Esophagus (tissue), 2 donors: Measurements from ENCODE around the gene DSCAM. TPM values are rescaled to one million over a fixed set of nuclear protein-coding genes. Genes with fewer than 3 reads are reported as not detected.
"Not testable (repeated sequence)": the region's sequence is repeated elsewhere in the genome, so short reads cannot be mapped to it uniquely, and the experiment has no call there.

ENCODE experiments used
- H3K27ac ChIP-seq, 2 donors: one replicate each; pipeline ENCODE4 v1.5.1; 2013; ENCODE audit warnings: low read depth in 2 of 2, mild to moderate bottlenecking in 2 of 2, inconsistent platforms in 1 of 2, low read length in 1 of 2, moderate library complexity in 1 of 2
- H3K27me3 ChIP-seq, 2 donors: one replicate each; pipeline ENCODE4 v1.6.1; 2013; ENCODE audit warnings: low read length in 2 of 2, control low read depth in 1 of 2, mild to moderate bottlenecking in 1 of 2; ENCODE audit not compliant: insufficient read depth in 2 of 2, control insufficient read depth in 1 of 2
- H3K36me3 ChIP-seq, 2 donors: one replicate each; pipeline ENCODE4 v1.6.1; 2013; ENCODE audit warnings: low read length in 1 of 2; ENCODE audit not compliant: control insufficient read depth in 2 of 2, insufficient read depth in 2 of 2
- H3K4me1 ChIP-seq, 2 donors: one replicate each; pipeline ENCODE4 v1.6.1; 2013; ENCODE audit warnings: low read length in 1 of 2; ENCODE audit not compliant: control insufficient read depth in 2 of 2, insufficient read depth in 2 of 2
- H3K4me3 ChIP-seq, 2 donors: one replicate each; pipeline ENCODE4 v1.5.1; 2013; ENCODE audit warnings: low read length in 2 of 2, mild to moderate bottlenecking in 2 of 2, low read depth in 1 of 2, moderate library complexity in 1 of 2
- H3K9me3 ChIP-seq, 2 donors: one replicate each; pipeline ENCODE4 v1.6.1; 2013; ENCODE audit warnings: mild to moderate bottlenecking in 2 of 2, low read depth in 1 of 2, low read length in 1 of 2, moderate library complexity in 1 of 2; ENCODE audit not compliant: control insufficient read depth in 2 of 2, insufficient read depth in 1 of 2
- WGBS, 2 donors: extraction: QIAGEN DNeasy Blood & Tissue Kit; methylation state at CpG; one replicate each; pipeline ENCODE4 v1.1.7; 2013; 5-methylcytosine and 5-hydroxymethylcytosine counted together
- polyA plus RNA-seq, 2 donors: library from polyadenylated mRNA; stranded (reverse); fragments of 200-250 nt; gene quantifications; one replicate each; pipeline ENCODE4 v1.2.3, GENCODE V29; 2013
- donor health status: healthy with polysubstance abuse.
- donor health status: Bipolar disorder and iron deficiency.

Gene DSCAM
- polyA plus RNA-seq, 2 donors, result under 0.01 TPM; not detected in 1

- Histone ChIP-seq H3K27ac (peak overlapping the region in 1 of 2 donors; percentile 44), H3K4me3 (no peak overlapping the region), H3K27me3 (no peaks in the 10 kb centered on the region), H3K9me3 (peaks cover 0 to 3% of the 10 kb centered on the region in 2 donors), H3K4me1 (peaks cover 0 to 2% of the 10 kb centered on the region in 2 donors), H3K36me3 (no peaks in the 10 kb centered on the region)
- WGBS, 2 donors, result 88% methylated on average over 11 of the region's 11 CpGs
These were observed 795.2 kb downstream of the DSCAM start for GRCh38 chr21:40051801-40052200.

GRCh38 chr21:40049931-40050290 lies 797.0 kb downstream of the DSCAM start:
- Histone ChIP-seq H3K4me3 (no peak overlapping the region), H3K9me3 (peaks cover 0 to 3% of the 10 kb centered on the region in 2 donors), H3K27me3 (no peaks in the 10 kb centered on the region), H3K4me1 (peaks cover 0 to 2% of the 10 kb centered on the region in 2 donors), H3K36me3 (no peaks in the 10 kb centered on the region), H3K27ac (peak overlapping the region in 1 of 2 donors; percentile 19)
- WGBS, 2 donors, result 51 to 52% methylated on average over 7 of the region's 7 CpGs

- Histone ChIP-seq H3K4me3 (no peak overlapping the region), H3K27me3 (no peaks in the 10 kb centered on the region), H3K27ac (peak overlapping the region; percentile 19 to 62), H3K36me3 (no peaks in the 10 kb centered on the region), H3K9me3 (peaks cover 0 to 3% of the 10 kb centered on the region in 2 donors), H3K4me1 (peaks cover 0 to 2% of the 10 kb centered on the region in 2 donors)
- 48 to 53% methylated on average over 10 of the region's 10 CpGs for WGBS, 2 donors
These were observed 797.7 kb downstream of the DSCAM start for GRCh38 chr21:40049031-40049930.

GRCh38 chr21:40047993-40048730 lies 798.8 kb downstream of the DSCAM start:
- no peaks in the 10 kb centered on the region for H3K4me1 ChIP-seq
- no peaks in the 10 kb centered on the region for H3K27me3 ChIP-seq
- H3K27ac ChIP-seq, result peak overlapping the region; percentile 15 to 61
- H3K9me3 ChIP-seq, result peaks cover 0 to 3% of the 10 kb centered on the region in 2 donors
- no peaks in the 10 kb centered on the region for H3K36me3 ChIP-seq
- H3K4me3 ChIP-seq, result no peak overlapping the region
- WGBS, 2 donors, result 30 to 47% methylated on average over 5 of the region's 5 CpGs

GRCh38 chr21:40047211-40047610 lies 799.7 kb downstream of the DSCAM start:
- Histone ChIP-seq H3K36me3 (no peaks in the 10 kb centered on the region), H3K4me3 (no peak overlapping the region), H3K27me3 (no peaks in the 10 kb centered on the region), H3K4me1 (no peaks in the 10 kb centered on the region), H3K27ac (no peak overlapping the region), H3K9me3 (peaks cover 3 to 4% of the 10 kb centered on the region in 2 donors)
- WGBS, 2 donors, result 22 to 27% methylated on average over 2 of the region's 2 CpGs

- Histone ChIP-seq H3K4me3 (no peak overlapping the region), H3K27ac (no peak overlapping the region), H3K27me3 (no peaks in the 10 kb centered on the region), H3K9me3 (peaks cover 0 to 5% of the 10 kb centered on the region in 2 donors), H3K36me3 (no peaks in the 10 kb centered on the region), H3K4me1 (no peaks in the 10 kb centered on the region)
- 95 to 96% methylated on average over 12 of the region's 12 CpGs for WGBS, 2 donors
These were observed 803.1 kb downstream of the DSCAM start for GRCh38 chr21:40043866-40044265.

- H3K27ac ChIP-seq, result no peak overlapping the region
- no peak overlapping the region for H3K4me3 ChIP-seq
- no peaks in the 10 kb centered on the region for H3K36me3 ChIP-seq
- H3K9me3 ChIP-seq, result peaks cover 0 to 5% of the 10 kb centered on the region in 2 donors
- H3K4me1 ChIP-seq, result no peaks in the 10 kb centered on the region
- WGBS, 2 donors, result 57 to 70% methylated on average over 4 of the region's 4 CpGs
- no peaks in the 10 kb centered on the region for H3K27me3 ChIP-seq
These were observed 803.5 kb downstream of the DSCAM start for GRCh38 chr21:40043423-40043822.

GRCh38 chr21:40041446-40041845 lies 805.5 kb downstream of the DSCAM start:
- Histone ChIP-seq H3K4me1 (no peaks in the 10 kb centered on the region), H3K36me3 (no peaks in the 10 kb centered on the region), H3K27me3 (no peaks in the 10 kb centered on the region), H3K4me3 (no peak overlapping the region), H3K27ac (no peak overlapping the region), H3K9me3 (peaks cover 0 to 5% of the 10 kb centered on the region in 2 donors)
- WGBS, 2 donors, result 92 to 93% methylated on average over 6 of the region's 6 CpGs

GRCh38 chr21:40033156-40033782 lies 813.7 kb downstream of the DSCAM start:
- not testable (repeated sequence) for H3K27me3 ChIP-seq, H3K4me3 ChIP-seq, H3K9me3 ChIP-seq, H3K36me3 ChIP-seq, H3K4me1 ChIP-seq, H3K27ac ChIP-seq
- 63 to 64% methylated on average over 22 to 25 of the region's 25 CpGs for WGBS, 2 donors
